BJ (cell line): ENCODE measurements around the gene C3orf20. TPM values are rescaled to one million over a fixed set of nuclear protein-coding genes. Genes with fewer than 3 reads are reported as not detected.

ENCODE experiments used
- CTCF ChIA-PET: fragments of 350-600 bp; formaldehyde crosslinking; extraction: SDS; loops from one replicate; lab custom pipeline; 2021; ENCODE audit warnings: antibody characterized with exemption, inconsistent platforms; lab: Yijun Ruan, JAX
- POLR2A ChIA-PET: fragments of 300-600 bp; sonication (Branson Sonifier 250); formaldehyde crosslinking; extraction: SDS; loops from one replicate; lab custom pipeline; 2021; ENCODE audit warnings: antibody characterized with exemption; lab: Charles Lee
- DNase-seq: peaks from one replicate; pipeline ENCODE4 v3.0.0-alpha.2; 2011; ENCODE audit warnings: low read depth
- H3K27me3 ChIP-seq: 2 replicates; pipeline ENCODE4 v1.6.0; 2011; ENCODE audit warnings: low read length; ENCODE audit not compliant: control insufficient read depth, insufficient read depth
- H3K36me3 ChIP-seq: 2 replicates; pipeline ENCODE4 v1.5.1; 2011; ENCODE audit warnings: low read length; ENCODE audit not compliant: control insufficient read depth, insufficient read depth
- H3K4me3 ChIP-seq: 2 replicates; pipeline ENCODE4 v1.5.1; 2011; ENCODE audit warnings: low read depth, mild to moderate bottlenecking, control low read depth, low read length
- polyA plus RNA-seq: library from polyadenylated mRNA; depleted of rRNA; stranded (reverse); fragments of >200 nt; gene quantifications from 2 replicates; pipeline ENCODE4 v1.2.3, GENCODE V29; 2011
- TF ChIP-seq, protein P1 (sequence below): IDR thresholded peaks from 2 replicates; pipeline ENCODE4 v1.5.1; 2011; ENCODE audit warnings: low read depth, mild to moderate bottlenecking, control low read depth, inconsistent platforms, low read length, moderate library complexity; ENCODE audit not compliant: insufficient read depth

Gene C3orf20
- polyA plus RNA-seq, 1 experiment, result not detected

GRCh38 chr3:14784087-14784681 lies 109.2 kb downstream of the C3orf20 start:
- Histone ChIP-seq H3K27me3 (no peaks in the 10 kb centered on the region; the same call in 1 of the 2 replicates), H3K4me3 (no peak overlapping the region), H3K36me3 (no peaks in the 10 kb centered on the region)
- TF ChIP-seq, protein P1, sequence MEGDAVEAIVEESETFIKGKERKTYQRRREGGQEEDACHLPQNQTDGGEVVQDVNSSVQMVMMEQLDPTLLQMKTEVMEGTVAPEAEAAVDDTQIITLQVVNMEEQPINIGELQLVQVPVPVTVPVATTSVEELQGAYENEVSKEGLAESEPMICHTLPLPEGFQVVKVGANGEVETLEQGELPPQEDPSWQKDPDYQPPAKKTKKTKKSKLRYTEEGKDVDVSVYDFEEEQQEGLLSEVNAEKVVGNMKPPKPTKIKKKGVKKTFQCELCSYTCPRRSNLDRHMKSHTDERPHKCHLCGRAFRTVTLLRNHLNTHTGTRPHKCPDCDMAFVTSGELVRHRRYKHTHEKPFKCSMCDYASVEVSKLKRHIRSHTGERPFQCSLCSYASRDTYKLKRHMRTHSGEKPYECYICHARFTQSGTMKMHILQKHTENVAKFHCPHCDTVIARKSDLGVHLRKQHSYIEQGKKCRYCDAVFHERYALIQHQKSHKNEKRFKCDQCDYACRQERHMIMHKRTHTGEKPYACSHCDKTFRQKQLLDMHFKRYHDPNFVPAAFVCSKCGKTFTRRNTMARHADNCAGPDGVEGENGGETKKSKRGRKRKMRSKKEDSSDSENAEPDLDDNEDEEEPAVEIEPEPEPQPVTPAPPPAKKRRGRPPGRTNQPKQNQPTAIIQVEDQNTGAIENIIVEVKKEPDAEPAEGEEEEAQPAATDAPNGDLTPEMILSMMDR, result no peak
- CTCF ChIA-PET, result no interaction called here
- POLR2A ChIA-PET, result no interaction called here
- no peak for DNase-seq

DNA sequence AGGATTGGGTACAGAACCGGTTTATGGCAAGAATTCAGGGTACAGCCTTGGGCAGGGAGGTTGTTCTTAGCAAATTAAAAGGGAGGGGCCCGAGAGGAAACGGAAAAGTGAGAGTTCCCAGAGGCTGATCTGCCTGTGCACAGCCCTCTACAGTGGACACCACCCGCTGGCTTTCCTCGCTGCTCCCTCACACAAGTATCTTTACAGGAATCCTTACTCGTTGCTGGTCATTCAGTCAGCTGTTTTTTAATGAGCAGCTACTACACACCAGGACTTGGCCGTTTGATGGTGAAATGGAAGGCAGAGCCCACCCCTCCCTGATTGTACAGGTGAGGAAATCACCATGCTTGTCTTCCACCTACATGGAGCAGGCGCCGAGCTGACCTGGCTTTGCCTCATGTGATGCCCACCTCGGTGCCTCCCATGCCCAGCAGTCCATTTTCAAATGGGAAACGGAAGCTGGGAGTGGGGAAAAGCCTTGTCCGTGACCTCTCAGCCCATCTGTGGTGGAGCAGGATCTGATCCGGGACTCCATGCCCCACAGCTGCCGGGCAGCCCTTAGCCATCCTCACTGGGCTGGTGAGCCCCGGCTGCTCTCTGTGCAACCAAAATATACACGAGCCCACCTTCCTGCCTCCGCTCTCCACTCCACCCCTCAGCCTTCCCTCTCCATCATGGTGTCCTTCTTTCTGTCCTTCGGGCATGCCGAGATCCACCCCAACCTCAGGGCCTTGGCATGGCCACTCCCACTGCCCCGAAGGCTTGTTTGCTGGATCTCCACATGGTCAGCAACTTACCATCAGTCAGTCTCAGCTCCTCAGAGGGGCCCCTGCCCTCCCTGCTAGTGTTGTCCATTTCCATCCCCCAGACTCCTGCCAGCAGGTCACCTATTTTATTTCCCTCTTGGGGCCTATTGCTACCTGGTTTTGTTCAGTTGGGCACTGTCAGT lies 110.5 kb downstream of the C3orf20 start:
- no peaks in the 10 kb centered on the region; the same call in 1 of the 2 replicates for H3K27me3 ChIP-seq
- TF ChIP-seq, protein P1, result no peak
- no peaks in the 10 kb centered on the region for H3K36me3 ChIP-seq
- no peak overlapping the region for H3K4me3 ChIP-seq
- POLR2A ChIA-PET, result no interaction called here
- DNase-seq, result no peak
- CTCF ChIA-PET, result no interaction called here

GRCh38 chr3:14786369-14786768 lies 111.4 kb downstream of the C3orf20 start:
- no peaks in the 10 kb centered on the region for H3K36me3 ChIP-seq
- TF ChIP-seq, protein P1, result no peak
- DNase-seq, result no peak
- H3K4me3 ChIP-seq, result no peak overlapping the region
- no peaks in the 10 kb centered on the region; the same call in 1 of the 2 replicates for H3K27me3 ChIP-seq
- POLR2A ChIA-PET, result no interaction called here
- CTCF ChIA-PET, result no interaction called here

GRCh38 chr3:14787630-14788029 lies 112.7 kb downstream of the C3orf20 start:
- ChIA-PET CTCF (no interaction called here), POLR2A (no interaction called here)
- Histone ChIP-seq H3K36me3 (no peaks in the 10 kb centered on the region), H3K4me3 (no peak overlapping the region), H3K27me3 (no peaks in the 10 kb centered on the region; the same call in none of the 2 replicates)
- TF ChIP-seq, protein P1, result no peak
- DNase-seq, result no peak

DNA sequence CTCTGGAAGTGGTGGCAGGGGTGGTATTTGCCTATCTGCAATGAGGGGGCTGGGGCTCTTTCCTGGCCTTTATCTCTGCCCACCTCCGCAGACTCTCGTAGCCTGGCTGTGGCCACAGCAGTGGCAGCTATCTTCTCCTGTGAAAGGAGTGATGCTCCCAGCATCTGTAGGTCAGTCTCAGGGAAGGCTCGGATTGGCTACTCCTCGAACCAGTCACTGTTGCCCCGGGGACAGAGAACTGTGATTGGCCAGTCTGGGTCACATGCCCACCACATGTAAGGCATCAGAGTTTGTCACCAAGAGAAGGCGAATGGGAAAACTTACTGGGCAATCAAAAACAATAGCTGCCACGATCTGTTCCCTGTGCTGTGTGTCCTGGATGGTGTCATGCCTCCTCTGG lies 113.7 kb downstream of the C3orf20 start:
- no peak for DNase-seq
- Histone ChIP-seq H3K27me3 (no peaks in the 10 kb centered on the region; the same call in none of the 2 replicates), H3K4me3 (no peak overlapping the region), H3K36me3 (no peaks in the 10 kb centered on the region)
- ChIA-PET POLR2A (no interaction called here), CTCF (no interaction called here)
- TF ChIP-seq, protein P1, result no peak
